ENCODE data around the gene ACTN1. TPM values are rescaled to one million over a fixed set of nuclear protein-coding genes. Genes with fewer than 3 reads are reported as not detected.

Gene ACTN1
- total RNA-seq, 4 donors from 2014 or later: 103 to 254 (median 136) TPM

DNA sequence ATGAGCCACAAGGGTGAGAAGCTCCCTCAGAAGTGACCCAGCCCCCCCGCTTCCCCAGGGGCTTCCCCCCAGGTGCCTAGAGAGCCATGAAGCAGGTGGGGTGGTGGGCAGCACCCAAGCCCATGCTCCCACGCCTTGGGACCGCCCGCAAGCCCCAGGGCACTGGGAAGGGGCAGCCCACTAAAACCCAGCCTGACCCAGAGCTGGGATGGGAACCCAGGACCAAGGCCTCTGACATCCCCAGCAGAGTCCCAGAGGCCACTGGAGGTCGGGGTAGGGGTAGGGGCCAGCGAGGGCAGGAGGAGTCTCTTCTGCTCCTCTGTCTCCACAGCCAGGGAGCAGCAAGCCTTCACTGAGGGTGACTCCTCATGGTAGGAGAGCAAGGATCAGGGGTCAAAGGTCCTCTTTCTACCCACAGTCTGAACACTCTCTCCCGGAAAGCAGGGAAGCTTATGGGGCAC lies 99.8 kb downstream of the ACTN1 start:
- DNase-seq (ENCODE audit: low spot score) (no peak), ATAC-seq (ENCODE audit: low FRiP score) (no peak)
- TF ChIP-seq, protein P1, sequence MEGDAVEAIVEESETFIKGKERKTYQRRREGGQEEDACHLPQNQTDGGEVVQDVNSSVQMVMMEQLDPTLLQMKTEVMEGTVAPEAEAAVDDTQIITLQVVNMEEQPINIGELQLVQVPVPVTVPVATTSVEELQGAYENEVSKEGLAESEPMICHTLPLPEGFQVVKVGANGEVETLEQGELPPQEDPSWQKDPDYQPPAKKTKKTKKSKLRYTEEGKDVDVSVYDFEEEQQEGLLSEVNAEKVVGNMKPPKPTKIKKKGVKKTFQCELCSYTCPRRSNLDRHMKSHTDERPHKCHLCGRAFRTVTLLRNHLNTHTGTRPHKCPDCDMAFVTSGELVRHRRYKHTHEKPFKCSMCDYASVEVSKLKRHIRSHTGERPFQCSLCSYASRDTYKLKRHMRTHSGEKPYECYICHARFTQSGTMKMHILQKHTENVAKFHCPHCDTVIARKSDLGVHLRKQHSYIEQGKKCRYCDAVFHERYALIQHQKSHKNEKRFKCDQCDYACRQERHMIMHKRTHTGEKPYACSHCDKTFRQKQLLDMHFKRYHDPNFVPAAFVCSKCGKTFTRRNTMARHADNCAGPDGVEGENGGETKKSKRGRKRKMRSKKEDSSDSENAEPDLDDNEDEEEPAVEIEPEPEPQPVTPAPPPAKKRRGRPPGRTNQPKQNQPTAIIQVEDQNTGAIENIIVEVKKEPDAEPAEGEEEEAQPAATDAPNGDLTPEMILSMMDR (IDR thresholded peaks at IDR 0.05): no peak

DNA sequence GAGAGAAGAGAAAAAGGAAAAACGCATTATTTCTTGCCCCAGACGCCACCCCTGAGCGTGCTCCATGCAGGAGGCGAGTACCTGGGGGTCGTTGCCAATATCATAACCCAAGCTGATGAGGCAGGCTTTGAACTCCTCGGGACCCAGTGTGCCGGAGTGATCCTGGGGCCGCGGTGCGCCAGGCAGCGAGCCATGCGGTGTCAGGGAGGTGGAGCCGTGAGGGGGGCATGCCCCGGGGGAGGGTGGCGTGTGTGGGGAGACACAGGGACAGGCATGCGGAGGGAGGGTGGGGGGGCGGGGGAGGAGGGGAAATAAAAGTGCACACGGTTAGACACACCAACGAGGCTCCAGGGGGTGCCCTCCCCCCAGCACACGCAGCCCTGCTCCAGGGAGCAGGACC lies 100.2 kb downstream of the ACTN1 start:
- DNase-seq (ENCODE audit: low spot score): no peak
- TF ChIP-seq, protein P1 (IDR thresholded peaks at IDR 0.05): no peak
- ATAC-seq (ENCODE audit: low FRiP score): no peak

DNA sequence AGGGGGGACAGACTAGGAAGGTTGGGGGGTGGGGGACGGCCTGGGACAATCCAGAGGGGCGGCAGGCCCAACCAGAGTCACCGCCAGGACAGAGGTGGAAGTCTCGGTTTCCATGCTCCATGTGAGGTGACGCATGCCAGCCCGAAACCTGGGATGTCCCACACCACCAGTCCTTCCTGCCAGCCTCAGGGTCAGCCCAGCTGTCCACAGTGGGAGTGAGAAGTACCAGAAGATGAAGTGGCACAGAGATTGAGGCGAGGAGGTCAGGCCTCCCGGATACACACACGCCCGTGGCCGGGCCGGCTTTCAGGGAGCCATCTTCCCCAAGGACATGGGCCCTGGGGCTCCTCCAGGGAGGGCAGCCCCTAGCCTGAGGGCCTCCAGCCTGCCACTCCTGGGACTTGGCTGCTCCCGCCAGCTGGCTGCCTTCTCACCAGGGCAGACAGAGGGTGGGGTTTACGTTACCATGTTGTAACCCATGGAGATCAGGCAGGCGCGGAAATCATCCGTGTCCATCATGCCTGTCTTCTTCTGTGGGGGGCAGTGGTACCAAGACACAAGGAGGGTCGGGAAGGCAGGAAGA lies 101.0 kb downstream of the ACTN1 start:
- TF ChIP-seq, protein P1 (IDR thresholded peaks at IDR 0.05): no peak
- no peak for ATAC-seq (ENCODE audit: low FRiP score)
- no peak for DNase-seq (ENCODE audit: low spot score)

DNA sequence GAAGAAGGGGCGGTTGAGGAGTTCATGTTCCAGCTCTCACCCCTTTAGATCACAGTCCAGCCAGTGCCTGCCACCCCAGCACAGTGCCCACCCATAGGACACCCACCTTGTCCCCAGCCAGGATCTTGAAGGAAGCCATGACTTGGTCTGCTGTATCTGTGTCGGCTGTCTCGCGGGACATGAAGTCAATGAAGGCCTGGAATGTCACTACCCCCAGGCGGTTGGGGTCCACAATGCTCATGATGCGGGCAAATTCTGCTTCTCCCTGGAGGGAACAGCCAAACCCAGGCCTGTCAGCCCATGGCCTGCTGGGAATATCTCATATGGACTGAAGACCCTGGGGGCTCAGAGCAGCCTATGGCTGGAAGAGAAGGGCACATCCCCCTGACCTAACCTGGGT lies 102.1 kb downstream of the ACTN1 start:
- TF ChIP-seq, protein P1 (IDR thresholded peaks at IDR 0.05): no peak
- no peak for ATAC-seq (ENCODE audit: low FRiP score)
- no peak for DNase-seq (ENCODE audit: low spot score)

DNA sequence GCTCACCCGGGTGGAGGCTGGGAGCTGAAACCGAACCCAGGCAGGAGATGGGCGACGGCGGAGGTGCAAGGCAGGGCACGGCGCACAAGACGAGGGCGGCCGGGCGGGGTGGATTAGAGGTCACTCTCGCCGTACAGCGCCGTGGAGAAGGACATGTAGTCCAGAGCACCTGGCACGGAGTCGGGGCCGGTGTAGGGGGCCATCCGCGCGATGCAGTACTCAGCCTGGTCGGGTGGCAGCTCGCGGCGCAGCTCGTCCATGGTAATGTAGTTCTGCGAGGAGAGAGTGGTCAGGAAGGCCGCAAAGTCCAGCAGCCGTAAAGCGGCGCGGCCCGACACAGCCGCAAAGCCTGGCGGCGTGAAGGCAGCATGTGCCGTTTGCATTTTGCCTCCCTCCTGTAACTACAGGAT lies 104.4 kb downstream of the ACTN1 start:
- DNase-seq (ENCODE audit: low spot score): no peak
- ATAC-seq (ENCODE audit: low FRiP score): no peak
- TF ChIP-seq, protein P1 (IDR thresholded peaks at IDR 0.05): no peak

DNA sequence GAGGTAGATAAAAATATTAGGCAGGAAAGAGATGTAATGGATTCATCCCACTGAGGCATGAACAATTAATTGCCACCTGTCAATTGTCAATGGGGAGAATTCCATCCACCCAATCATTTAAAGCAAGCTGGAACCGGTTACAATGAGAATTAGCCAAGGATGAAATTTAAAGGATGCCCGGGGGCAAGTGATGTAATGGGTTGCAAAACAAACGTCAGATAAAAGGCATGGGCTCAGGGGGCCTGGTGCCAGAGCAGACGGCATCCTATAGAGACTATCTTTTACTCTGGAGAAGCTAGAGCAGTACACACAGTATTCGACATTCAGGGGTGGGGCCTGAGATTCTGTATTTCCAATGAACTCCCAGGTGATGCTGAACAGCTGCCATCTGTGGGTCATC lies 105.7 kb downstream of the ACTN1 start:
- TF ChIP-seq, protein P1 (IDR thresholded peaks at IDR 0.05): no peak
- ATAC-seq (ENCODE audit: low FRiP score): no peak
- DNase-seq (ENCODE audit: low spot score): no peak

DNA sequence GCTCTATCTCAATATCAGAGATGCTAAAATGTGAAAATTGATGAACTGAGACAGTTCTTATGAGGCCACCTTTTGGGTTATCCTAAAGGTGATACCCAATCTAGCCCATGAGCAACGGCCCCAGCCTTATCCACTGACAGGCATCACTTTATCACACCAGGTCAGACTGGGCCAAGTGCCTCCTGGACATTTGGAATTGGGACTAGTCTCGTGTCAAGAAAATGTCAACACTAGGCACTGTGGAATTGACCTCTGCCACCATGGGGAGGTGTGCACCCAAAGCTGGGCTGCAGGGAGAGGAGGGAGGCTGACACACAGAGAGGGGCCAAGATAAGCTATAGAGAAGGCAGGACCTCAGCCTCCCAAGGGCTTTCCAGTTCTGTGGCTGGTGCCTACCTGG lies 107.7 kb downstream of the ACTN1 start:
- ATAC-seq (ENCODE audit: low FRiP score) (no peak), DNase-seq (ENCODE audit: low spot score) (no peak)
- TF ChIP-seq, protein P1 (IDR thresholded peaks at IDR 0.05): no peak
